Measurements from ENCODE around the gene MAP7D2.

DNA sequence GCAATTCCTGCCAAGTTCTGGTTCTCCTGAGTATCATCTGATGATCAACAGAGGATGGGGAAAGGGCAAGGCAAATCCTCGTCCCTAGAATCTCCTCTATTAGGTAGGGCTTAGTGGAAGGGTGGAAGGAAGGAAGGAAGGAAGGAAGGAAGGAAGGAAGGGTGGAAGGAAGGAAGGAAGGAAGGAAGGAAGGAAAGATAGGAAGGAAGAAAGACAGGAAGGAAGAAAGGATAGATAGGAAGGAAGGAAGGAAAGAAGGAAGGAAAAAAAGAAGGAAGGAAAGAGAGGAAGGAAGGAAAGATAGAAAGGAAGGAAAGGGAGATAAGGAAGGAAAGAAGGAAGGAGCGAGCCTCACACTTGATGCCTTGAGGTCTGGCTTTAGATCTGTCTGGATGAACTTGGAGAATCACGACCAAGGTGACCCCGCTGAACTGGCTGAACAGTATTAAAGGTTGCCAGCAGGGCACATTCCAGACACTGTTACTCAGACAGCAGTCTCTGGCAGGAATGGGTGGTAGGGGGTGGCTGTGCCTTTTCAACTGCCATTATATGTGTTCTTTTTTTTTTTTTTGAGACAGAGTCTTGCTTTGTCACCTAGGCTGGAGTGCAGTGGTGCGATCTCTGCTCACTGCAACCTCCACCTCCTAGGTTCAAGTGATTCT, 57.1 kb downstream of the MAP7D2 start:
- TF ChIP-seq, protein P1, sequence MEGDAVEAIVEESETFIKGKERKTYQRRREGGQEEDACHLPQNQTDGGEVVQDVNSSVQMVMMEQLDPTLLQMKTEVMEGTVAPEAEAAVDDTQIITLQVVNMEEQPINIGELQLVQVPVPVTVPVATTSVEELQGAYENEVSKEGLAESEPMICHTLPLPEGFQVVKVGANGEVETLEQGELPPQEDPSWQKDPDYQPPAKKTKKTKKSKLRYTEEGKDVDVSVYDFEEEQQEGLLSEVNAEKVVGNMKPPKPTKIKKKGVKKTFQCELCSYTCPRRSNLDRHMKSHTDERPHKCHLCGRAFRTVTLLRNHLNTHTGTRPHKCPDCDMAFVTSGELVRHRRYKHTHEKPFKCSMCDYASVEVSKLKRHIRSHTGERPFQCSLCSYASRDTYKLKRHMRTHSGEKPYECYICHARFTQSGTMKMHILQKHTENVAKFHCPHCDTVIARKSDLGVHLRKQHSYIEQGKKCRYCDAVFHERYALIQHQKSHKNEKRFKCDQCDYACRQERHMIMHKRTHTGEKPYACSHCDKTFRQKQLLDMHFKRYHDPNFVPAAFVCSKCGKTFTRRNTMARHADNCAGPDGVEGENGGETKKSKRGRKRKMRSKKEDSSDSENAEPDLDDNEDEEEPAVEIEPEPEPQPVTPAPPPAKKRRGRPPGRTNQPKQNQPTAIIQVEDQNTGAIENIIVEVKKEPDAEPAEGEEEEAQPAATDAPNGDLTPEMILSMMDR (IDR thresholded peaks at IDR 0.05): no peak
- TF ChIP-seq POLR2AphosphoS5 (IDR thresholded peaks at IDR 0.05) (no peak), EP300 (IDR thresholded peaks at IDR 0.05) (no peak), POLR2A (IDR thresholded peaks at IDR 0.05; ENCODE audit: low read depth) (no peak)

Data from esophagus muscularis mucosa (tissue), 4 donors.